Right kidney (tissue), 1 donor: Measurements from ENCODE around the gene TSPYL2.

ENCODE experiments used
- DNase-seq: peaks from one replicate; pipeline ENCODE4 v3.0.0-alpha.2; 2016

Gene TSPYL2

DNA sequence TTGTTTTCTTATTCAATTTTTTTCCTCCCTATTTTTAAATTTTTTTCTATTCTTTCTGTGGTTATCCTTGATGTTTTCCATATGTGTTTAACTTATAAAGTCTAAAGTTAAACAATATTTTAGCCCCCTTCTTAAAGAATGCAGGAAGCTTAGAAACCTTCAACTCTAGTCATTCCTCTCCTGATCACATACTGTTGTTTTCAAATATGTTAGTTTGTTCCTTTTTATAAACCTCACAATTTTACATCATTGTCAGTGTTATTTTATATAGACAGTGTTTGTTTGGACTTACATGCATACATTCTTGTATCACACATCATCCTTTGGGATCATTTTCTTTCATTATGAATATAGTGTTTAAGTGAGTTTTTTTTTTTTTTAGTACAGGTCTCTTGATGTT, 43.3 kb downstream of the TSPYL2 start:
- DNase-seq = no peak

DNA sequence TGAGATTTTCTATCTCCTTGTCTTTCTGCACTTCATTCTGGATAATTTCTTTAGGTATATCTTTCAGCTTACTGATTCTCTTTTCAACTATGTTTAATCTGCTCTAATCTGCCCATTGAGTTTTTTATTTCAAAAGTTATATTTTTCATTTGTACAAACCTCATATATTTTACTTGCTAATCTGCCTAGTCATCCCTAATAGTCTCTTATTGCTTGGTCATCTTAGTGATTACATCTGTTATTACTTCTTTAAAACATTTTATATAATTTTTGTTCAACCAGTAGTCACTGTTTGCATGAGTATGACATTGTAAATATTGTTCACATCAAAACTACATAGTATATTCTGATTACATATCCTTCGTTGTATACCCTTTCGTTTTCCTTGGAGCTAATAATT, 44.2 kb downstream of the TSPYL2 start:
- no peak for DNase-seq

DNA sequence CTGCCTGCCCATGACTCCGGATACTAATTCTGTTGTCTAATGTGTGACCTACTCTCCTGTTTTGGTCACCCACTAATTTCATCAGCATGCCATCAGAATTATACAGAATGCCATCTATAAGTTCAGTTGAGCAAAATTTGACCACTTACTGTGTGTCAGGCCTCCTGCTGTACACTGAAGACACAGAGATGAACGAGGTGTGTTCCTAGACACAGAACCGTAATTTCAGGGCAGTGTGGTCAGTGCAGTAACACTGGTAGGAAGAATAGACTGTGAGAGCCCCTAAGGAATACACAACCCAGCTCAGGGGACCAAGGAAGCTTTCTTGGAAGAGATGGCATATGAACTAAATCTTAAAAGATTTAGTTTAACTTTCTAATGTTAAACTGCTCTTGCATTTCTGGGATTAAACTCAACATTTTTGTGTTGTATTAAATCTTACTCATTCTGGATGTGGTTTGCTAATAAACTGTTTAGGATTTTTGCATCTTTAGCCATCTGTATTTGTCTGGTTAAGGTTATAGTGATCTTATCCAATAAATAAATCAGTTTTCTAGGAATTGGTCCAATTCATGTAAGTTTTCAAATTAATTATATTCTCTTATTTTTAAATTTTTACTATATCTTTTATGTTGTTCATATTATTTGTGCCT, 46.1 kb downstream of the TSPYL2 start:
- DNase-seq = no peak

DNA sequence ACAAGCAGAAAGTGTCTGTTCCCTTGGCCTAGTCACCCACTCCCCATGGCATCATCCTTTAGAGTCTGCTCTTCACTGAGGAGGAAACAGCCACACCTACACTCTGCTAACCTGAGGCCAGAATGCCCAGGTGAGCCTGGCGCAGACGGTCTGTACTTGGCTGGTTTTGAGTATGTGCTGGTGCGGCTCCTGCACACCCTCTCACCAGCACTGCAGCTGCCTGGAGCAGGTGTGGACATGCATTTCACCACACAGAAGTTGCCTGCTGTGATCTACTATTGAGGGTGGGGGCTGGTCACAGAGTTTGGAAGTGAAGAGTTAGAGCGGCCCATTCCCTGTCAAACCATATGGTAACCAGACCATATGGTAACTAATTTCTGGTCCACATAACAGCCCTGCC, 51.2 kb downstream of the TSPYL2 start:
- DNase-seq = no peak

DNA sequence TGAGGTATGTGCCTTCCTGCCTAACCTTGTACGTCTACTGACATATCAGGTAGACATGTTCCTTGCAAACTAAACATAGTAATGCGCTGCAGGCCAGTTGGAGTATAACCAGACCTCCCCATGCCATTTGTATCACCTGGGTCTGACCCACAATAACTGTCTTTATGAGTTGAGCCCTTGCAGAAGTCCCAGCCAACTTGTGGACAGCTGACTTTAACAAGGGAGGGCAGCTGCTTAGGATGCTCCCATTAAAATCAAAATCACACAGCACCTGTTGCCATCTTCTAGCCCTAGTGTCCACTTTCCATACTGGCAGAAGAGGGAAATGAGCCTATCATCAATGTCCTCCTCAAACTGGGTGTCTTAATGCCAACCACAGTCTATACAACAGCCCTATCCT, 53.4 kb downstream of the TSPYL2 start:
- no peak for DNase-seq
